ENCODE results near the gene LRRC23. TPM values are rescaled to one million over a fixed set of nuclear protein-coding genes. Genes with fewer than 3 reads are reported as not detected.

LRRC23 gene
- total and polyA plus RNA-seq, 2 of the 13 experiments (the other 11 are each of a cell fraction or from before 2014, with no cell fraction given), result 6.0 to 7.8 TPM

GRCh38 chr12:6925239-6925539 lies 20.6 kb downstream of the LRRC23 start:
- Histone ChIP-seq H3K9me3 (ENCODE audit: low read length) (no peaks in the 10 kb centered on the region), H3K4me3 (replicated peaks in 1 of 3; ENCODE audit: insufficient read depth in 1 of 3, low read depth in 2 of 3, low read length in 3 of 3) (no peak overlapping the region), H4K20me1 (ENCODE audit: insufficient read depth, low read length) (no peaks in the 10 kb centered on the region), H3K4me1 (ENCODE audit: insufficient read depth, low read length) (peaks cover 47% of the 10 kb centered on the region), H2AFZ (ENCODE audit: low read length) (no peak overlapping the region), H3K4me2 (ENCODE audit: low read depth, low read length) (peak overlapping the region; percentile 80), H3K79me2 (ENCODE audit: insufficient read depth, low read length) (peaks cover 17% of the 10 kb centered on the region), H3K9ac (ENCODE audit: insufficient read depth, low read depth, low read length) (0 out of 2 replicates have a peak overlapping the region, but pooled peaks have one; percentile 13), H3K27me3 (ENCODE audit: control insufficient read depth in 1 of 2, insufficient read depth in 2 of 2, low read length in 2 of 2) (no peaks in the 10 kb centered on the region; a peak in 1 of 5 replicates), H3K36me3 (replicated peaks in 1 of 2; ENCODE audit: control insufficient read depth in 1 of 2, insufficient read depth in 2 of 2, low read length in 2 of 2) (peaks cover 0 to 12% of the 10 kb centered on the region in 2 experiments; a peak in 3 of 5 replicates), H3K27ac (ENCODE audit: extremely low read length, insufficient read depth, low read length) (no peak overlapping the region)
- DNase-seq (ENCODE audit: low spot score), result no peak
- in situ Hi-C loops (cut with HindIII; ENCODE audit: extremely low pct_ligation_motif_present, low pct_unique_long_range_greater_than_20kb), result no loop called here
- no peak for FAIRE-seq
- no peak for TF ChIP-seq GMEB1 (CRISPR knock-in tag; IDR thresholded peaks at IDR 0.05; ENCODE audit: borderline replicate concordance)
- TF ChIP-seq ZNF713 (CRISPR knock-in tag; IDR thresholded peaks at IDR 0.05), result no peak
- no peak for TF ChIP-seq MAFG (CRISPR knock-in tag; IDR thresholded peaks at IDR 0.05)
- TF ChIP-seq ZNF260 (CRISPR knock-in tag; IDR thresholded peaks at IDR 0.05; ENCODE audit: borderline replicate concordance, low read depth), result no peak
- ChIA-PET POLR2A (interaction anchor here (1.0 to 3.8 kb wide), 14 partner anchors 9 to 183 kb away, joined by 3 to 55 read pairs (median 8); partner anchors contain the start of genes C12orf57, RNU7-1 and SPSB2), CTCF (ENCODE audit: low intra/inter-chr PET ratio, low total read pairs) (no interaction called here)
- BruUV-seq (replicated peaks), result no TSS peak
- intact Hi-C loops (cut with micrococcal nuclease; ENCODE audit: unreplicated experiment), result loop anchor here (2.0 to 5.0 kb wide), 2 partner anchors 14 to 187 kb away; no protein-coding TSS in a partner anchor
- ATAC-seq, result peak; percentile 5
- WGBS (ENCODE audit: low lambda C conversion rate), result 75% methylated on average over 1 of the region's 1 CpG

GRCh38 chr12:6925540-6926279 lies 21.1 kb downstream of the LRRC23 start:
- 32% methylated on average over 7 of the region's 8 CpGs for WGBS (ENCODE audit: low lambda C conversion rate)
- Histone ChIP-seq H3K4me1 (ENCODE audit: insufficient read depth, low read length) (peaks cover 51% of the 10 kb centered on the region), H3K36me3 (replicated peaks in 1 of 2; ENCODE audit: control insufficient read depth in 1 of 2, insufficient read depth in 2 of 2, low read length in 2 of 2) (peaks cover 0 to 12% of the 10 kb centered on the region in 2 experiments; a peak in 3 of 5 replicates), H3K9ac (ENCODE audit: insufficient read depth, low read depth, low read length) (0 out of 2 replicates have a peak overlapping the region, but pooled peaks have one; percentile 13), H3K27me3 (ENCODE audit: control insufficient read depth in 1 of 2, insufficient read depth in 2 of 2, low read length in 2 of 2) (no peaks in the 10 kb centered on the region; a peak in 1 of 5 replicates), H3K9me3 (ENCODE audit: low read length) (no peaks in the 10 kb centered on the region), H3K4me2 (ENCODE audit: low read depth, low read length) (peak overlapping the region; percentile 80), H2AFZ (ENCODE audit: low read length) (no peak overlapping the region), H3K27ac (ENCODE audit: extremely low read length, insufficient read depth, low read length) (no peak overlapping the region), H3K4me3 (replicated peaks in 1 of 3; ENCODE audit: insufficient read depth in 1 of 3, low read depth in 2 of 3, low read length in 3 of 3) (peak overlapping the region in 2 of 3 experiments; percentile 17 to 64; a peak in 3 of 6 replicates), H3K79me2 (ENCODE audit: insufficient read depth, low read length) (peaks cover 20% of the 10 kb centered on the region), H4K20me1 (ENCODE audit: insufficient read depth, low read length) (no peaks in the 10 kb centered on the region)
- in situ Hi-C loops (cut with HindIII; ENCODE audit: extremely low pct_ligation_motif_present, low pct_unique_long_range_greater_than_20kb) (no loop called here), intact Hi-C loops (cut with micrococcal nuclease; ENCODE audit: unreplicated experiment) (loop anchor here (2.0 to 5.0 kb wide), 2 partner anchors 13 to 187 kb away; no protein-coding TSS in a partner anchor)
- ChIA-PET POLR2A (interaction anchor here (1.0 to 3.8 kb wide), 15 partner anchors 9 to 183 kb away, joined by 3 to 55 read pairs (median 8); partner anchors contain the start of genes C12orf57, LPCAT3, RNU7-1 and SPSB2), CTCF (ENCODE audit: low intra/inter-chr PET ratio, low total read pairs) (no interaction called here)
- ATAC-seq (peak; percentile 26), FAIRE-seq (peak; percentile 43), DNase-seq (ENCODE audit: low spot score) (no peak)
- no TSS peak for BruUV-seq (replicated peaks)
- TF ChIP-seq NCOA5 (CRISPR knock-in tag; IDR thresholded peaks at IDR 0.05) (no peak), ZKSCAN5 (CRISPR knock-in tag; IDR thresholded peaks at IDR 0.05) (no peak), JUND (CRISPR knock-in tag; IDR thresholded peaks at IDR 0.05) (no peak), ZNF335 (CRISPR knock-in tag; IDR thresholded peaks at IDR 0.05) (no peak), ZNF530 (CRISPR knock-in tag; IDR thresholded peaks at IDR 0.05; ENCODE audit: low read depth) (no peak), ZNF589 (CRISPR knock-in tag; conservative IDR thresholded peaks at IDR 0.05) (no peak)
